Cardiac fibroblast (primary cell): ENCODE measurements around the gene NCOA1.
"Not testable (repeated sequence)": the region's sequence is repeated elsewhere in the genome, so short reads cannot be mapped to it uniquely, and the experiment has no call there.

ENCODE experiments used
- DNase-seq, 2 donors: peaks; one replicate each; pipeline versions ENCODE4 v3.0.0 to v3.0.0-alpha.2; 2010; ENCODE audit warnings: low read depth in 2 of 2
- H3K4me3 ChIP-seq, 2 donors: replicated peaks in 1 of 2; 1 replicate in 1 of 2; 2 replicates in 1 of 2; pipeline ENCODE4 v1.5.1; 2011; ENCODE audit warnings: low read depth in 2 of 2, low read length in 2 of 2, mild to moderate bottlenecking in 2 of 2, moderate library complexity in 1 of 2
- TF ChIP-seq, protein P1 (sequence below): IDR thresholded peaks from one replicate; pipeline ENCODE4 v1.5.1; 2011; ENCODE audit warnings: low read depth, mild to moderate bottlenecking, low read length, inconsistent platforms

The NCOA1 gene

DNA sequence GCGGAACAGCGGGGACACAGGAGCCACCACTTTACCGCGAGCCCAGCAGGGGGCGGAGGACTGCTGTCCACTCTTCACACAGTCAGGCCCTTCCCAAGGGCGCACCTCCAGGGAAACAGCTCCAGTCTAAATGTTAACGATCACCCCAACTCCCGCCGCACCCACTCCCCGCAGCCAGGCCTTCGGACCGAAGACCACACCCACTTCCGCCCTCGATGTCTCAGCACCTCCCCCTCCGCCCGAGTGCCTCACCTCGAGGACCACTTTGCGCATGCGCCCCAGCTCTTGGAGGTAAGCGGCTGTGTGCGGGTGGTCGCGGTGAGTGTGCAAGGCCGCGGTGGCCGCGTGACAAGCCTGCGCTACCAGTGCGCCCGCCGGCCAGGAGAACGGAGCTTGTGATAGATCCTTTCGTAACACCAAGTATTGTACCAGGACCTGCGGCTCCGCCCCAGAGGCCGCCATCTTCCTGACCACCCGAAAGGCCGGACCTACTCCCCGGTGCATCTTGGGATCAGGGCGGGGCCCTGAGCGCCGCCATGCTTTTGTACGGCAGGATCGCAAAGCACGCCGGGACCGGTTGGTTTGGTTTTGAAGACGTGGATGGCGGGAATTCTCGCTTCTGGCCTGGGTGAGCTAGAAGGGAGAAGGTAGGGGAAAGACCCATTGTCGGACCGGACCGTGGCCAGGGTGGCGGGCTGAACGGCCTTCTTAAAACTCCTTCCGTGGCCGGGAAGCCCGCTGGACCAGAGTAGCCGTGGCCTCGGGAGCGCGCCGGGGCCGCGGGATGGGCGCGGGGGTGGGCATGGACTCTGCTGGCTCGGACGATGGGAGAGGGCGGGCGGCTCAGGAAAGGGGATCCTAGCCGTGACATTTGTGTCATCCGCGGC lies 302.1 kb downstream of the NCOA1 start, which contains the start of the genes CENPO and PTRHD1:
TSS of gene CENPO (plus strand) at position 552 of the 887 bp plus-strand sequence. CDS start 495 bp downstream, outside the sequence.
TSS of gene PTRHD1 (minus strand) at position 518 of the 887 bp plus-strand sequence. CDS start at position 504, 14 bp downstream.
- peak within 1 kb of the TSS; percentile 81 to 85 for H3K4me3 ChIP-seq
- TF ChIP-seq, protein P1, sequence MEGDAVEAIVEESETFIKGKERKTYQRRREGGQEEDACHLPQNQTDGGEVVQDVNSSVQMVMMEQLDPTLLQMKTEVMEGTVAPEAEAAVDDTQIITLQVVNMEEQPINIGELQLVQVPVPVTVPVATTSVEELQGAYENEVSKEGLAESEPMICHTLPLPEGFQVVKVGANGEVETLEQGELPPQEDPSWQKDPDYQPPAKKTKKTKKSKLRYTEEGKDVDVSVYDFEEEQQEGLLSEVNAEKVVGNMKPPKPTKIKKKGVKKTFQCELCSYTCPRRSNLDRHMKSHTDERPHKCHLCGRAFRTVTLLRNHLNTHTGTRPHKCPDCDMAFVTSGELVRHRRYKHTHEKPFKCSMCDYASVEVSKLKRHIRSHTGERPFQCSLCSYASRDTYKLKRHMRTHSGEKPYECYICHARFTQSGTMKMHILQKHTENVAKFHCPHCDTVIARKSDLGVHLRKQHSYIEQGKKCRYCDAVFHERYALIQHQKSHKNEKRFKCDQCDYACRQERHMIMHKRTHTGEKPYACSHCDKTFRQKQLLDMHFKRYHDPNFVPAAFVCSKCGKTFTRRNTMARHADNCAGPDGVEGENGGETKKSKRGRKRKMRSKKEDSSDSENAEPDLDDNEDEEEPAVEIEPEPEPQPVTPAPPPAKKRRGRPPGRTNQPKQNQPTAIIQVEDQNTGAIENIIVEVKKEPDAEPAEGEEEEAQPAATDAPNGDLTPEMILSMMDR = peak; percentile 72
- DNase-seq = peak; percentile 98

DNA sequence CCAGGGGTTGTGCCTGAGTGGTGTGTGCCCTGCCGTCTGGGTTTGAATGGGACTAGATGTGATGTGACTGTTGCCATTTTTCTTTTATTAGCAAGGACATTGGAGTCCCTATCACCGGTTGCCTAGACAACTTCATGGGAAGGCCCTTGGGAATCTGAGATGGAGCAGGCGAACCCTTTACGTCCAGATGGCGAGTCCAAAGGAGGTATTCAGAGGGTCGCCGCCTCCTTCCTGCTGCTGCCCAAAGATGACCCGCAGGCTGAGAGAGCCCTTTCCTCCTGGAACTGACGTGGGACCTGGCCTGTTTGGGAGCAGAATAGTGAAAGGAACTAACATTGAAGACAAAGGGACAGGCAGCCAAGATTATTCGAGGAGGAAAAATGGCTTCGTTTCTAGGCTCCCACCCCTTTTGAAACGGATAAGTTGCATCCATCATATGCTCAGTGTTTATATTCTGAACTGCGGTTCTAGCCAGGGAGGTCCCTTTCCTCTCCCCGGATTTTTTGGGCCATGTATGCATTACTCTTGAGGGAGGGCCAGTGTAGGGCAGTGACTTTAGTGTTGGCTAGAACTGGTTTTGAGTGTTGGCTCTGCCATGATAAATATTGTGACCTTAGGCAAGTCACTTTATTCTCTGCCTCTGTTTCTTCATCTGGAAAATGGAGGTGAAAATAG lies 302.8 kb downstream of the NCOA1 start:
- peak; percentile 36 to 49 for DNase-seq

DNA sequence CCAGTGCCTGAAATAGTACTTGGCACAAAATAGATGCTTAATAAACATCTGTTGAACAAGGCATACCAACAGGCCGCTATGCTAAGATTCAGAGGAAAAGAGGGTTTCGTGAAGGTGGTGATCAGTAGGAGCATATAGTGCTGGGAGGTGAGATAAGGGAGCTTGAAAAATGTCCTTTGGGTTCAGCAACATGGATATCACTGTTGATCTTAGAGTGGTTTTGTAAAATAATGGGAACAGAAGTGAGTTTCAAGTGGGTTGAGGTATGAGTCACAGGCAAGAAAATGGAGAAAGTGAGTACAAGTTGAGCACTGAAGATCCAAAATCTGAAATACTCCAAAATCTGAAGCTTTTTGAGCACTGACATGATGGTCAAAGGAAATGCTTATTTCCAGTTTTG lies 306.6 kb downstream of the NCOA1 start:
- no peak for DNase-seq
- H3K4me3 ChIP-seq = no peak overlapping the region
- TF ChIP-seq, protein P1 = no peak

More for the DNA sequence above, 302.8 kb downstream of the NCOA1 start:
- H3K4me3 ChIP-seq = peak overlapping the region; percentile 81 to 85
- TF ChIP-seq, protein P1 = no peak

DNA sequence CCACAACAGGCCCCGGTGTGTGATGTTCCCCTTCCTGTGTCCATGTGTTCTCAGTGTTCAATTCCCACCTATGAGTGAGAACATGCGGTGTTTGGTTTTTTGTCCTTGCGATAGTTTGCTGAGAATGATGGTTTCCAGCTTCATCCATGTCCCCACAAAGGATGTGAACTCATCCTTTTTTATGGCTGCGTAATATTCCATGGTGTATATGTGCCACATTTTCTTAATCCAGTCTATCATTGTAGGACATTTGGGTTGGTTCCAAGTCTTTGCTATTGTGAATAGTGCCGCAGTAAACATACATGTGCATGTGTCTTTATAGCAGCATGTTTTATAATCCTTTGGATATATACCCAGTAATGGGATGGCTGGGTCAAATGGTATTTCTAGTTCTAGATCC lies 309.4 kb downstream of the NCOA1 start:
- not testable (repeated sequence) for DNase-seq, H3K4me3 ChIP-seq

DNA sequence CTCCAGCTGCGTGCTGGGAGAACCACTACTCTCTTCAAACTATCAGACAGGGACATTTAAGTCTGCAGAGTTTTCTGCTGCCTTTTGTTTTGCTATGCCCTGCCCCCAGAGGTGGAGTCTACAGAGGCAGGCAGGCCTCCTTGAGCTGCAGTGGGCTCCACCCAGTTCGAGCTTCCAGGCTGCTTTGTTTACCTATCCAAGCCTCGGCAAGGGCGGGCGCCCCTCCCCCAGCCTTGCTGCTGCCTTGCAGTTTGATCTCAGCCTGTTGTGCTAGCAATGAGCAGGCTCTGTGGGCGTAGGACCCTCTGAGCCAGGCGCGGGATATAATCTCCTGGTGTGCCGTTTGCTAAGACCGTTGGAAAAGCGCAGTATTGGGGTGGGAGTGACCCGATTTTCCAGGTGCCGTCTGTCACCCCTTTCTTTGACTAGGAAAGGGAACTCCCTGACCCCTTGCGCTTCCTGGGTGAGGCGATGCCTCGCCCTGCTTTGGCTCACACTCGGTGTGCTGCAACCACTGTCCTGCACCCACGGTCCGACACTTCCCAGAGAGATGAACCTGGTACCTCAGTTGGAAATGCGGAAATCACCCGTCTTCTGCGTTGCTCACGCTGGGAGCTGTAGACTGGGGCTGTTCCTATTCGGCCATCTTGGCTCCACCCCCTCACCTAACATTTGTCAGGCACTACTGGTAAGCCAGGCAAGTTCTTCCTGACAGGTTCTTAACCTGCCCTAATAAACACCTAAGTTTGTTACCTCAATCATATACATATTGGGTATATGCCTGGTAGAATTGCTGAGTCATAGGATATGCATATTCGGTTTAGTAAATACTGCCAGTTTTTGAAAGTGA lies 315.0 kb downstream of the NCOA1 start:
- not testable (repeated sequence) for DNase-seq, H3K4me3 ChIP-seq

DNA sequence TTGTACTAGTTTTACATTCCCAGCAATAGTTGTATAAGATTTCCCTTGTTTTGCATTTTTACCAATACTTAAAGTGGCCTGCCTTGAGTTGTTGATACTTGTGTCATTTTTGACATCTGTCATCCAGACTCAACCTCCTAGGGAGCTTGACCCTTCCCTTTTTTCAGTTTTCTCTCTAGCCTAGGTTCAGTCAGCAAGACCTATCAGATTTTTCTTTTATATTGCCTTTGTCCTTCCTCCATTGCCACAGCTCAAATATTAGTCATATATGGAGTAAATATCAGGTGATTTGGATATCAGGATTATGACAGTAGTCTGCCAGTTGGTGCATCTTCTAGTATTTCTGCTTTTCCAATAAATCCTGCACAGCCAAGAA lies 315.6 kb downstream of the NCOA1 start:
- H3K4me3 ChIP-seq = no peak overlapping the region
- TF ChIP-seq, protein P1 = no peak
- DNase-seq = no peak

DNA sequence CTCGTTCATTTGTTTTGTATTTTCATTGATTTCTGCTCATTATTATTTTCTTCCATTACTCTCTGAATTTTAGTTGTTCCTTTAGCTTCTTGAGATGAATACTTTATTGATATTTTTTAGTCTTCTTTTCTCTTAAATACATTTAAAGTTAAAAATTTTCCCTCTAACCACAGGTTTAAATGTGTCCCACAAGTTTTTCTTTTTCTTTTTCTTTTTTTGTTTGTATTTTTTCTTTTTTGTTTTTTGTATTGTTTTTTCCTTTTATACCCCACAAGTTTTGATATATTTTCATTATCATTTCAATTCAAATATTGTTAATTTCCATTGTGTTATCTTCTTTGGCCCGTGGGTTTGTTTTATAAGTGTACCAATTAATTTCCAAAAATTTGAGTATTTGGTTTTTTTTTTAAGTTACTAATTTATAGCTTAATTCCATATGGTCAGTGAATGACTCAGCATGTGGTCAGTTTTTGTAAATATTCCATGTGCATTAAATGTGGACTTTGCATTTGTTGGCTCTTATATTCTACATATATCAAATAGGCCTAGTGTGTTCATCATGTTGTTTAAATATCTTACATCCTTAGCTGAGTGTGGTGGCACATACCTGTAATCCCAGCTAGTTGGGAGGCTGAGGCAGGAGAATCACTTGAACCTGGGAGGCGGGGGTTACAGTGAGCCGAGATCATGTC lies 318.4 kb downstream of the NCOA1 start:
- no peak overlapping the region for H3K4me3 ChIP-seq
- TF ChIP-seq, protein P1 = no peak
- DNase-seq = peak in 1 of 2 donors; percentile 38
